Endothelial cell of umbilical vein (primary cell): Measurements from ENCODE around the gene SLC25A27.

Experiments used
- EZH2 ChIP-seq: IDR thresholded peaks from 2 replicates; pipeline ENCODE4 v1.6.1; 2012; ENCODE audit warnings: borderline replicate concordance, low read depth, mild to moderate bottlenecking, moderate library complexity, low read length, inconsistent platforms; ENCODE audit not compliant: severe bottlenecking
- JUN ChIP-seq: IDR thresholded peaks from 2 replicates; pipeline ENCODE4 v1.6.1; 2011; ENCODE audit warnings: borderline replicate concordance, low read depth; ENCODE audit not compliant: insufficient read length, insufficient read depth
- MYC ChIP-seq: IDR thresholded peaks from one replicate; pipeline ENCODE4 v1.6.1; 2011; ENCODE audit warnings: mild to moderate bottlenecking, low read depth, low read length
- POLR2A ChIP-seq: IDR thresholded peaks from 2 replicates; pipeline ENCODE4 v1.6.1; 2012; ENCODE audit warnings: low read depth, mild to moderate bottlenecking, control low read depth, low read length
- POLR2AphosphoS5 ChIP-seq: IDR thresholded peaks from 2 replicates; pipeline ENCODE4 v1.6.1; 2012; ENCODE audit warnings: low read depth, mild to moderate bottlenecking, control low read depth, low read length, moderate library complexity; ENCODE audit not compliant: insufficient read depth
- TF ChIP-seq, protein P1 (sequence below), 2 donors: IDR thresholded peaks; 1 replicate in 1 of 2; 2 replicates in 1 of 2; pipeline ENCODE4 v1.5.1; 2011; ENCODE audit warnings: low read length in 2 of 2, mild to moderate bottlenecking in 2 of 2, moderate library complexity in 2 of 2, control low read depth in 1 of 2, inconsistent platforms in 1 of 2, low read depth in 1 of 2; ENCODE audit not compliant: insufficient read depth in 1 of 2; ENCODE audit errors: extremely low read depth in 1 of 2
- TF ChIP-seq, protein P2 (sequence below): IDR thresholded peaks from 2 replicates; pipeline ENCODE4 v1.6.1; 2011; ENCODE audit not compliant: insufficient read depth, insufficient read length

DNA sequence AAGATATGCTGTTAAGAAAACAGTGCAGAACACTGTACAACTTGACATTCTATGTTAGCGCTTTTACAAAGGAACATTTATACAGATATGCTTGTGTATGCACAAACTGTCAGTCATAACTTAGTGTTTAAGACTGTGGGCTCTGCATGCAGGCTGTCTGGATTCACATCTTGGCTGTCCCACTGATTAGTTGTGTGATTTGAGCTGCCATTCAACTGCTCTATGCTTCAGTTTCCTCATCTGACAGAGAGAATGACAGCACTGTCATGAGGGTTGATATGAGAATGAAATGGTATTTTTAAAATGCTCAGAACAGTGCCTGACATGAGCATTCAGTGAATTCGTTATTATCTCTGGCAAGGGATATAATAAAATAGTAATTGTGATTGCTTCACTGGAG, 8.7 kb downstream of the SLC25A27 start:
- TF ChIP-seq, protein P1, sequence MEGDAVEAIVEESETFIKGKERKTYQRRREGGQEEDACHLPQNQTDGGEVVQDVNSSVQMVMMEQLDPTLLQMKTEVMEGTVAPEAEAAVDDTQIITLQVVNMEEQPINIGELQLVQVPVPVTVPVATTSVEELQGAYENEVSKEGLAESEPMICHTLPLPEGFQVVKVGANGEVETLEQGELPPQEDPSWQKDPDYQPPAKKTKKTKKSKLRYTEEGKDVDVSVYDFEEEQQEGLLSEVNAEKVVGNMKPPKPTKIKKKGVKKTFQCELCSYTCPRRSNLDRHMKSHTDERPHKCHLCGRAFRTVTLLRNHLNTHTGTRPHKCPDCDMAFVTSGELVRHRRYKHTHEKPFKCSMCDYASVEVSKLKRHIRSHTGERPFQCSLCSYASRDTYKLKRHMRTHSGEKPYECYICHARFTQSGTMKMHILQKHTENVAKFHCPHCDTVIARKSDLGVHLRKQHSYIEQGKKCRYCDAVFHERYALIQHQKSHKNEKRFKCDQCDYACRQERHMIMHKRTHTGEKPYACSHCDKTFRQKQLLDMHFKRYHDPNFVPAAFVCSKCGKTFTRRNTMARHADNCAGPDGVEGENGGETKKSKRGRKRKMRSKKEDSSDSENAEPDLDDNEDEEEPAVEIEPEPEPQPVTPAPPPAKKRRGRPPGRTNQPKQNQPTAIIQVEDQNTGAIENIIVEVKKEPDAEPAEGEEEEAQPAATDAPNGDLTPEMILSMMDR (IDR thresholded peaks at IDR 0.05; ENCODE audit: extremely low read depth in 1 of 2, insufficient read depth in 1 of 2, low read depth in 1 of 2, low read length in 2 of 2), result no peak
- TF ChIP-seq POLR2AphosphoS5 (no peak), EZH2 (no peak), POLR2A (no peak), JUN (no peak), MYC (no peak)
- TF ChIP-seq, protein P2, sequence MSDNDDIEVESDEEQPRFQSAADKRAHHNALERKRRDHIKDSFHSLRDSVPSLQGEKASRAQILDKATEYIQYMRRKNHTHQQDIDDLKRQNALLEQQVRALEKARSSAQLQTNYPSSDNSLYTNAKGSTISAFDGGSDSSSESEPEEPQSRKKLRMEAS, result no peak
